ENCODE data around the gene QPCT. TPM values are rescaled to one million over a fixed set of nuclear protein-coding genes. Genes with fewer than 3 reads are reported as not detected.
"Not testable (repeated sequence)": the region's sequence is repeated elsewhere in the genome, so short reads cannot be mapped to it uniquely, and the experiment has no call there.

Gene QPCT
- total RNA-seq, 2 experiments from 2014 or later = 0.51 to 0.64 TPM

DNA sequence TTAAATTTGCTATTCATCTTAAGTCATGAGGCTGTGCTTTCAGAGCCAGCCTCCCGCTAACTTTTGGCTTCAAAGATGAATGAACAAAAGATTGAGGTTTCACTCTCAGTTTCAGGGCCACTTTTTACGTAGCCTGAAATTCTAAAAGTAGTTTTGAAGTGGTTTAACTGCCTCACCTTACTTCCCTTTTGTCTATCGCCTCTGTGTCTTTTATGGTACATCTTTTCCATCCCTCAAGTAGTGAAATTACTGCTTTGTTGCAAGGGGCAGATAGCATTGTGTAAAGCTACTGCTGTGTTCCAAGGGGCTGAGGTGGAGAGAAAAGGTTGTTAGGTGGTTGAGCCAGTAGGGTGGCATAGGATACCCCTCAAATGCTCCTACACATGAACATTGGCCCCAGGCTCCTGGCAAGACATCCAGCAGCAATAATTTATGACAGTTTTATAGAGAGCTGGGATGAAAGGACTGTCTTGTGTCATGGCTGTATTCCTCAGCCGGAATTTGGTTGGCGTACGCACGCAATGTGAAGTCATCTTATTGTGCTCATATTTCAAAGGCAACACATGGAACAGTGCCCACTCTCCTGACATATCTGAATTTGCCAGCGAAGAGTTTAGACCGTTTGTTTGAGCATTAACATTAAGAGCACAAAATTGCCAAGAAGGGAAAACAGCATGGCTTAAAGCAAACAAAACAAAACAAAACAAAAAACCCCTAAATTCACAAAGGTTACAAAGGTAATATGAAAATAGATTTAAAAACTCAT is 32.2 kb downstream of the QPCT start:
- intact Hi-C loops (cut with DNase I, micrococcal nuclease) = loop anchor here (1.0 to 5.0 kb wide), 16 partner anchors 8 to 1751 kb away; partner anchors contain the start of genes CEBPZ (in 2 of the 2), NDUFAF7 (in 2 of the 2), CYP1B1 (in 1 of the 2) and QPCT (in 1 of the 2)
- Mint-ChIP-seq H3K36me3 (ENCODE audit: low read depth) (no peaks in the 10 kb centered on the region), H3K4me1 (peaks cover 34% of the 10 kb centered on the region), H3K27me3 (peaks cover 47% of the 10 kb centered on the region), H3K9me3 (ENCODE audit: low read depth) (no peaks in the 10 kb centered on the region), H3K4me3 (peak overlapping the region; percentile 44), H3K27ac (peak overlapping the region; percentile 83)
- ATAC-seq (peak; percentile 83), DNase-seq (peak; percentile 66)
- CTCF ChIA-PET = interaction anchor here (0.5 to 6.6 kb wide), 15 partner anchors 9 to 1099 kb away, joined by 3 to 47 read pairs (median 5); no protein-coding TSS in a partner anchor
- POLR2A ChIA-PET = interaction anchor here (0.6 to 1.3 kb wide), 13 partner anchors 9 to 518 kb away, joined by 3 to 9 read pairs (median 3); partner anchors contain the start of genes QPCT and STRN

DNA sequence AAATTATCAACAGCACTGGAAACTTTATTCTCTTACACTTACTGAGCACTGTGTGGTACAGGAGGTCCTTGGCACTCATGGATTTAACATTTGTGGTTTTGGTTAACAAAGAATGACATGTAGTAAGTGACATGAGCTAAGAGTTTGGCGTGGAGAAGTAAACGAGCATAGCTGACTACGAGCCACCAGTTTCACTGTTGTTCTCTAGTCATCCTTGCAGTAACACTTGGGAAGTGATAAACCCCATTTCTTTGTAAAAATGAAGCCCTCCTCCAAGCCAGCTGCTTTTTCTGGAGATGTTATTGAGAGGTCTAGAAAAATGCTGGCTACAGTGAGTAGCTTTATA is 32.7 kb downstream of the QPCT start:
- Mint-ChIP-seq H3K27ac (peak overlapping the region; percentile 83), H3K4me3 (no peak overlapping the region), H3K27me3 (peaks cover 42% of the 10 kb centered on the region), H3K36me3 (ENCODE audit: low read depth) (no peaks in the 10 kb centered on the region), H3K4me1 (peaks cover 34% of the 10 kb centered on the region), H3K9me3 (ENCODE audit: low read depth) (no peaks in the 10 kb centered on the region)
- ATAC-seq (peak; percentile 84), DNase-seq (peak; percentile 71)
- POLR2A ChIA-PET = interaction anchor here (0.6 to 1.3 kb wide), 8 partner anchors 10 to 517 kb away, joined by 3 to 9 read pairs (median 4); no protein-coding TSS in a partner anchor
- CTCF ChIA-PET = interaction anchor here (0.5 to 6.6 kb wide), 11 partner anchors 9 to 548 kb away, joined by 3 to 47 read pairs (median 5); no protein-coding TSS in a partner anchor
- intact Hi-C loops (cut with DNase I, micrococcal nuclease) = loop anchor here (1.0 to 5.0 kb wide), 10 partner anchors 32 to 1750 kb away; partner anchors contain the start of genes CEBPZ (in 2 of the 2), NDUFAF7 (in 2 of the 2), CYP1B1 (in 1 of the 2) and QPCT (in 1 of the 2)

DNA sequence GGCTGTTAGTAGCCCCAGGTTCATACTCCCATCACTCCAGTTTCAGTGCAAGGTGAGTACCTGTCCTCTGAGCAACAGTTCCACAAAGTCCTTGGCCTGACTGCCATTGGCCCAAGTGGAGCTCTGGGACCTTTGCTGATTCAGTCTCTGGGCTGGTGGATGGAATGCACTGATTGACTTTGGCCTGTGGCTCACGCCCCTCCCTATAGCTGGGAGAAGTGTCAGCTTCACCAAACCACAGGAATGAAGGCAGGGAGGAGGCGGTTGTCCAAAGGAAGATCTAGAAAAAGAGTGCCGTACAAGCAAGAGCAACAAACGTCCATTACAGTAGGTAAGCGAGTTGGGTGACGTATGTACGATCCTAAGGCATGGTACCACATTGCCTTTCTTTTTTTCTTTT is 34.0 kb downstream of the QPCT start:
- ATAC-seq = no peak
- intact Hi-C loops (cut with DNase I, micrococcal nuclease) = loop anchor here (5.0 kb wide), 5 partner anchors 259 to 1749 kb away; partner anchors contain the start of gene CYP1B1 (in 1 of the 2)
- CTCF ChIA-PET = interaction anchor here (2.6 to 6.6 kb wide), 2 partner anchors 12 to 18 kb away, joined by 14 to 47 read pairs; no protein-coding TSS in a partner anchor

DNA sequence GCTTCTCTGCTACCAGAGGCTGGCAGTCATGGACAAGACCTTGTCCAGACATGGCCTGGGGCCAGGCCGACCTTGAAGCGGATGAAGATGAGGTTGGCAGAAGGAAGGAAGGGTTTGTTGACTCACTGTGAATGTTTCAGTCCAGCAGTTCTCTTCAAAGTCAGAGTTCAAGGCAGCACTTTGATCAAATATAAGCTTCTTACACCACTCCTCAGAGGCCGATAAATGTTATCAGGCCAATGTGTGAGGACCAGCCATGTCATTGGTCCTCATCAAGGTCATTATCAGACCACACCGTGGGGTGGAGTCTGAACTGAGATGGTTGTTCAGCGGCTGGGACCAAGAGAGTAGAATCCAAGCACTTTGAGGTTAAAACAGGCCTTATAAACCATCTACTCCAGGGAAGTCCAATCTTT is 35.5 kb downstream of the QPCT start:
- POLR2A ChIA-PET = no interaction called here
- no peak overlapping the region for H3K27ac Mint-ChIP-seq
- CTCF ChIA-PET = interaction anchor here (1.4 to 6.6 kb wide), 3 partner anchors 10 to 17 kb away, joined by 4 to 47 read pairs (median 14); no protein-coding TSS in a partner anchor

More for the DNA sequence above, 34.0 kb downstream of the QPCT start:
- peaks cover 34% of the 10 kb centered on the region for H3K4me1 Mint-ChIP-seq
- no peak for DNase-seq
- POLR2A ChIA-PET = interaction anchor here (1.3 kb wide), 1 partner anchor 11 kb away, joined by 9 read pairs; no protein-coding TSS in a partner anchor
- no peak overlapping the region for H3K4me3 Mint-ChIP-seq
- H3K27ac Mint-ChIP-seq = no peak overlapping the region
- H3K27me3 Mint-ChIP-seq = peaks cover 33% of the 10 kb centered on the region
- no peaks in the 10 kb centered on the region for H3K36me3 Mint-ChIP-seq (ENCODE audit: low read depth)
- no peaks in the 10 kb centered on the region for H3K9me3 Mint-ChIP-seq (ENCODE audit: low read depth)

DNA sequence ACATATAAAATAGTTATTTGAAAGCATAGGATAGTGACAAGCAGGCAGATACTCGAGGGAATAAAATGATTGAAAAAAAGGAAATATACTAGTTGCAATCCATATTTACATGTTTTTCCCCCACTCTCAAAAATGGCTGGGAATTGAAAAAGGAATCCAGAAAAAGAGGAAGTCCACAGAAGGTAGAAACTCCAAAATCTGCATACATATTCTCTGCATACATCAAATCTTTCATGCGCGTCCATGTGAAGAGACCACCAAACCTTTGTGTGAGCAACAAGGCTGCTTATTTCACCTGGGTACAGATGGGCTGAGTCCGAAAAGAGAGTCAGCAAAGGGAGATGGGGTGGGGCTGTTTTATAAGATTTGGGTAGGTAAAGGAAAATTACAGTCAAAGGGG is 36.4 kb downstream of the QPCT start:
- H3K36me3 Mint-ChIP-seq (ENCODE audit: low read depth); intact Hi-C loops (cut with DNase I, micrococcal nuclease); POLR2A ChIA-PET; DNase-seq; H3K9me3 Mint-ChIP-seq (ENCODE audit: low read depth); H3K4me3 Mint-ChIP-seq; H3K27ac Mint-ChIP-seq; ATAC-seq: not testable (repeated sequence)
- CTCF ChIA-PET = interaction anchor here (0.7 to 2.6 kb wide), 2 partner anchors 16 to 67 kb away, joined by 3 to 14 read pairs; no protein-coding TSS in a partner anchor
- H3K27me3 Mint-ChIP-seq = peaks cover 19% of the 10 kb centered on the region
- H3K4me1 Mint-ChIP-seq = peaks cover 26% of the 10 kb centered on the region

More for the DNA sequence above, 35.5 kb downstream of the QPCT start:
- no peak for ATAC-seq
- Mint-ChIP-seq H3K36me3 (ENCODE audit: low read depth) (no peaks in the 10 kb centered on the region), H3K9me3 (ENCODE audit: low read depth) (no peaks in the 10 kb centered on the region), H3K27me3 (peaks cover 23% of the 10 kb centered on the region), H3K4me1 (peaks cover 32% of the 10 kb centered on the region), H3K4me3 (no peak overlapping the region)
- intact Hi-C loops (cut with DNase I, micrococcal nuclease) = loop anchor here (5.0 kb wide), 5 partner anchors 257 to 1747 kb away; partner anchors contain the start of gene CYP1B1 (in 1 of the 2)
- no peak for DNase-seq

DNA sequence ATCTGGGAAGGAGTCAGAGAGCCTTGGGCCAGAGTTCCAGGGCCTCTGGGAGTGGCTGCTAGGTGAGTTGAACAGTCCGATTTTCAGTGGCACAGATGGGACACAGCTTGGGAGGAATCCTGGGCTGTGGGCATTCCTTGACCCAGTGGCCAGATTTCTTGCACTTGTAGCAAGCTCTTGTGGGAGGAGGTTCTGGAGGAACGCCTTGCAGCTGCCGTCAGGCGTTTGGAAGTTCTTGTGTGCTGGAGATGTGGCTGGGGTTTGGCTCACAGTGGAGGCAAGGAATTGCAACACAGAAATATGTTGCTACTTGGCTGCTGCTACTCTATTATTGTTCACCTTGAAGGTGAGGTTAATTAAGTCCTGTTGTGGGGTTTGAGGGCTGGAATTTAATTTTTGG is 39.8 kb downstream of the QPCT start:
- H3K4me1 Mint-ChIP-seq; CTCF ChIA-PET; H3K4me3 Mint-ChIP-seq; intact Hi-C loops (cut with DNase I, micrococcal nuclease); H3K36me3 Mint-ChIP-seq (ENCODE audit: low read depth); H3K27ac Mint-ChIP-seq; ATAC-seq; POLR2A ChIA-PET; H3K27me3 Mint-ChIP-seq; H3K9me3 Mint-ChIP-seq (ENCODE audit: low read depth); DNase-seq: not testable (repeated sequence)

DNA sequence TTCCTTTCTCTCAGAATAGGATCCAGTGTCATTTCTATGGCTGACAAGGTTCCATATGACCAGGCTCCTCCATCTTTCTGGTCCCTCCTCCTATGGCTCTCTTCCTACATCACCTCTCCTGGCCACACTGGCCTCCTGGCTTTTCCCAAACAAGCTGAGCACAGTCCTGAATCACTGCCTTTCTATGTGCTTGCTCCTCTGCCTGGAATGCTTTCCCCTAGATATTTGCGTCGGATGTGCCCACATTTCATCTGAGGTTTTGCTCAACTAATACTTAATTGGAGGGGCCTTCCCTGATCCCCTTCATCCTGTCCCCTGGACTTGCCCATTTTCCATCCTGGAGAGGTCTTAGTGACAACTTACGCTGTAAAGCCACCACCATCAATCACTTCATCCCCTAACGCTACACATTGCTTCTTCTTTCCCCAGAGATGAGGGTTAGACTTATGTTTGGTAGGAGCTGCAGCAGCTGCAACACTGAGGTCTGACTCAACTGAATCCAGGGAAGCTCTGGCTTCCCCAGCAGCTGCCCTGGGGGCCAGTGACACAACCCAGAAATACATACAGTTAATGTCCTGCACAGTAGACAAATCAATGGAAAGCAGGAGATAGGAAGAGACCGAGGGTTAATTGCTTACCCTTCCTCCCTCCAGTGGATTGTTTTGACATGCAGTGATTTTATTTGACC is 42.9 kb downstream of the QPCT start:
- DNase-seq (no peak), ATAC-seq (no peak)
- no peaks in the 10 kb centered on the region for H3K9me3 Mint-ChIP-seq (ENCODE audit: low read depth)
- no peak overlapping the region for H3K27ac Mint-ChIP-seq
- H3K36me3 Mint-ChIP-seq (ENCODE audit: low read depth) = no peaks in the 10 kb centered on the region
- intact Hi-C loops (cut with DNase I, micrococcal nuclease) = no loop called here
- ChIA-PET POLR2A (no interaction called here), CTCF (interaction anchor here (0.6 to 2.8 kb wide), 3 partner anchors 9 to 490 kb away, joined by 3 to 17 read pairs (median 5); no protein-coding TSS in a partner anchor)
- H3K4me1 Mint-ChIP-seq = no peaks in the 10 kb centered on the region
- H3K4me3 Mint-ChIP-seq = no peak overlapping the region
- peaks cover 2% of the 10 kb centered on the region for H3K27me3 Mint-ChIP-seq

DNA sequence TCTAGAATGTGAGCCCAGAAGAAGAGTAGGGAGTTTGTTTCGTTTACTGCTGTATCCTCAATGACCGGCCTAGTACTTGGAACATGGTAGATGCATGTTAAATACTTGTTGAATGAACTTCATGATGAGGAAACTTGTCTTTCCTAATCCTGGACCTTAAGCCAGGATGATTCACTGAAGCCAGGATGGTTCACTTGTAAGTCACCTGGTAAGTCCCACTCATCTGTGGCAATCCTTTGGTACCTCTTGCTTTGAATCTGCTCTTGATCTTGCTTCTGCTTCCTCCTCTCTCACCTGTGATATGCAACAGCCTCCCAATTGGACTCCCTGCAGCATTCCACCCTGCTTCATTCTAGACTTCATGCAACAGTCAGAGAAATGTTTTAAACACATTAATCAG is 43.6 kb downstream of the QPCT start:
- Mint-ChIP-seq H3K27me3 (peaks cover 2% of the 10 kb centered on the region), H3K27ac (no peak overlapping the region), H3K36me3 (ENCODE audit: low read depth) (no peaks in the 10 kb centered on the region), H3K4me3 (no peak overlapping the region), H3K4me1 (no peaks in the 10 kb centered on the region), H3K9me3 (ENCODE audit: low read depth) (no peaks in the 10 kb centered on the region)
- ChIA-PET CTCF (interaction anchor here (1.0 to 2.8 kb wide), 2 partner anchors 8 to 489 kb away, joined by 5 to 17 read pairs; no protein-coding TSS in a partner anchor), POLR2A (no interaction called here)
- DNase-seq (no peak), ATAC-seq (no peak)
- intact Hi-C loops (cut with DNase I, micrococcal nuclease) = no loop called here

DNA sequence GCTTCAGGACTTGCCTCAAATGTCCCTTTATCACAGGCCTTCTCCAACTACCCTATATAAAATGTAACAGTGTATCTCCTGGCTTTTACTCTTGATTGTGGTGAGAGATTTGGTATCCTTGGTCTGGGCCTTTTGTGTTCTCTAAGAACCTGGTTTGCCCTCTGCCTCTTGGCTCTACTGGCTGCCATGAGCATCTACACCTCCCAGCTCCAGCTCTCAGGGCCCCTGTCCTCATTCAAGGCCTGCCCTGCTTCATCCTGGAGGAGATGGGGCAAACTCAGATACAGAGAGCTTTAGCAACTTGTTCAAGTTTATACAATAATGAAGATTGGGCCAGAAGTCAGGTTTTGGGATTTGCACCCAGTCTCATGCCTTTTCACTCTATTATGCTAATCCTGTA is 45.0 kb downstream of the QPCT start:
- no peaks in the 10 kb centered on the region for H3K9me3 Mint-ChIP-seq (ENCODE audit: low read depth)
- H3K36me3 Mint-ChIP-seq (ENCODE audit: low read depth) = no peaks in the 10 kb centered on the region
- ChIA-PET POLR2A (interaction anchor here (0.6 to 2.0 kb wide), 7 partner anchors 12 to 318 kb away, joined by 3 to 9 read pairs (median 5); partner anchors contain the start of genes CEBPZ and NDUFAF7), CTCF (interaction anchor here (0.6 to 3.3 kb wide), 6 partner anchors 12 to 505 kb away, joined by 3 to 47 read pairs (median 4); no protein-coding TSS in a partner anchor)
- ATAC-seq = peak; percentile 1
- peak; percentile 21 for DNase-seq
- no peak overlapping the region for H3K4me3 Mint-ChIP-seq
- peak overlapping the region; percentile 75 for H3K27ac Mint-ChIP-seq
- no peaks in the 10 kb centered on the region for H3K4me1 Mint-ChIP-seq
- peaks cover 5% of the 10 kb centered on the region for H3K27me3 Mint-ChIP-seq
- intact Hi-C loops (cut with DNase I, micrococcal nuclease) = loop anchor here in 1 of 2 experiments (1.0 kb wide), 1 partner anchor 158 kb away; the partner anchor contains the start of genes CEBPZ and NDUFAF7

DNA sequence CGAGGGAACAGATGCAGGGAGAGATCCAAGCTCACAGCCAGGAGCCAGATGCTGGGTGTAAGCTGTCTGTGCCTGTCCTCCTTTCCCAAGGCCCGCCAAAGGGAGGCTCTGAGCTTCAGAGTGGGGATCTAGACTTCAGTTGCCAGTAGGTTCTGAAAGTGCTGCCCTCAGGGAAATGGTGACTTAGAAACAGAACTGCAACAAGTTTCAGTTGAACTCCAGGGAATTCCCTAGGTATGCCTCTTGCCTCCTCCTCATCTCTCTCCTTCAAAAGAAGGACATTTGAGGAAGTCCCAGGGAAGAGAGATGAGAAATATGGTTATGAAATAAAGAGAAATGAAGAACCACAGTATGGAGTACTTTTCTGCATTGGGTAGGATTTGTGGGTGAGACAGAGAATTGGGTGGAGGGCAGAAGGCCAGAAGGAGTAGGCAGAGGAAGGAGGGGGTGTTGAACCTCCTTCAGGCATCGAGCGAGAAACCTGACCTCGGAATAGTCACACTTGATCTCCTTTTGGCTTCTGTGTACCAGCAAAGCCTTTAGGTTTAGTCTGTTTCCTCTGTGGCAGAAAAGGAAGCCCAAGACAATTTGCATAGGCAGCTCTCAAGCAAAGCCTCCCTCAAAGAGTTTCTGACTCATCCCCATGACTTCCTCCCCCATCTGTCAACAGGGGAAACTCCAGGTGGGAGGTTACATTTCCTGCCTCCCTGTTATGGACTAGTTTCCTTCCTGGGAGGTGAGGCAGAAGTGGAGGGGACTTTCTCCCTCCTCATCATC is 45.7 kb downstream of the QPCT start:
- no peaks in the 10 kb centered on the region for H3K36me3 Mint-ChIP-seq (ENCODE audit: low read depth)
- intact Hi-C loops (cut with DNase I, micrococcal nuclease) = loop anchor here (1.0 to 5.0 kb wide), 8 partner anchors 14 to 482 kb away; partner anchors contain the start of genes CEBPZ (in 2 of the 2), NDUFAF7 (in 2 of the 2) and CDC42EP3 (in 1 of the 2)
- H3K27ac Mint-ChIP-seq = peak overlapping the region; percentile 75
- DNase-seq (peak; percentile 77), ATAC-seq (peak; percentile 95)
- peaks cover 5% of the 10 kb centered on the region for H3K27me3 Mint-ChIP-seq
- no peaks in the 10 kb centered on the region for H3K9me3 Mint-ChIP-seq (ENCODE audit: low read depth)
- POLR2A ChIA-PET = interaction anchor here (0.6 to 2.0 kb wide), 7 partner anchors 13 to 317 kb away, joined by 3 to 9 read pairs (median 5); partner anchors contain the start of genes CEBPZ and NDUFAF7
- CTCF ChIA-PET = interaction anchor here (0.6 to 3.3 kb wide), 17 partner anchors 11 to 521 kb away, joined by 3 to 47 read pairs (median 4); no protein-coding TSS in a partner anchor
- peak overlapping the region; percentile 30 for H3K4me3 Mint-ChIP-seq
- H3K4me1 Mint-ChIP-seq = no peaks in the 10 kb centered on the region

Measured in activated CD4-positive, alpha-beta T cell treated with anti-CD3 and anti-CD28 coated beads for 36 hours (primary cell).